Stimulated activated CD4-positive, alpha-beta T cell treated with anti-CD3 and anti-CD28 coated beads, Interleukin-15, amount 100 ng/mL, for 24 hours (primary cell): ENCODE measurements around the gene RBMS1.
"Not testable (repeated sequence)": the region's sequence is repeated elsewhere in the genome, so short reads cannot be mapped to it uniquely, and the experiment has no call there.

Experiments
- DNase-seq: peaks from one replicate; pipeline ENCODE4 v3.0.0-alpha.2; 2020

RBMS1 gene

GRCh38 chr2:160377204-160377995 is 116.2 kb downstream of the RBMS1 start:
- no peak for DNase-seq

- no peak for DNase-seq
These were observed 117.0 kb downstream of the RBMS1 start for GRCh38 chr2:160376576-160376975.

GRCh38 chr2:160375802-160376469 is 117.7 kb downstream of the RBMS1 start:
- no peak for DNase-seq

- DNase-seq, result no peak
These were observed 118.6 kb downstream of the RBMS1 start for GRCh38 chr2:160375037-160375436.

- DNase-seq, result no peak
These were observed 119.9 kb downstream of the RBMS1 start for GRCh38 chr2:160373666-160374065.

GRCh38 chr2:160373263-160373662 is 120.3 kb downstream of the RBMS1 start:
- no peak for DNase-seq

- DNase-seq, result no peak
These were observed 121.0 kb downstream of the RBMS1 start for GRCh38 chr2:160372585-160372984.

GRCh38 chr2:160372010-160372356 is 121.6 kb downstream of the RBMS1 start:
- DNase-seq, result no peak

GRCh38 chr2:160371251-160372009 is 122.2 kb downstream of the RBMS1 start:
- no peak for DNase-seq

- DNase-seq, result no peak
These were observed 124.3 kb downstream of the RBMS1 start for GRCh38 chr2:160368988-160369930.

- no peak for DNase-seq
These were observed 125.7 kb downstream of the RBMS1 start for GRCh38 chr2:160367887-160368286.

- not testable (repeated sequence) for DNase-seq
These were observed 126.5 kb downstream of the RBMS1 start for GRCh38 chr2:160367139-160367538.

GRCh38 chr2:160366474-160366873 is 127.1 kb downstream of the RBMS1 start:
- DNase-seq, result no peak

- no peak for DNase-seq
These were observed 127.8 kb downstream of the RBMS1 start for GRCh38 chr2:160365716-160366367.

- DNase-seq, result no peak
These were observed 129.2 kb downstream of the RBMS1 start for GRCh38 chr2:160364364-160364763.

GRCh38 chr2:160363961-160364360 is 129.6 kb downstream of the RBMS1 start:
- no peak for DNase-seq

- DNase-seq, result no peak
These were observed 130.6 kb downstream of the RBMS1 start for GRCh38 chr2:160363055-160363454.

- no peak for DNase-seq
These were observed 131.1 kb downstream of the RBMS1 start for GRCh38 chr2:160362541-160362940.

- DNase-seq, result no peak
These were observed 131.6 kb downstream of the RBMS1 start for GRCh38 chr2:160362018-160362417.

- no peak for DNase-seq
These were observed 133.4 kb downstream of the RBMS1 start for GRCh38 chr2:160360089-160360757.

- no peak for DNase-seq
These were observed 135.6 kb downstream of the RBMS1 start for GRCh38 chr2:160358046-160358445.

- no peak for DNase-seq
These were observed 137.1 kb downstream of the RBMS1 start for GRCh38 chr2:160356485-160356884.
